H1 (cell line): Measurements from ENCODE around the gene SPEM3. TPM values are rescaled to one million over a fixed set of nuclear protein-coding genes. Genes with fewer than 3 reads are reported as not detected.
A peak's percentile ranks its signal among the peaks of the same experiment; 100 is the strongest.

Experiments used
- CTCF ChIA-PET: fragments of 300-600 bp; sonication (Branson Sonifier 250); formaldehyde crosslinking; loops from one replicate; lab custom pipeline; 2021; ENCODE audit not compliant: partially characterized antibody; lab: Charles Lee
- POLR2A ChIA-PET: fragments of 300-600 bp; sonication (Branson Sonifier 250); formaldehyde crosslinking; loops from one replicate; lab custom pipeline; 2021; ENCODE audit warnings: inconsistent platforms; ENCODE audit not compliant: partially characterized antibody; lab: Charles Lee
- DNase-seq, 2 experiments: peaks; one replicate each; pipeline versions ENCODE4 v3.0.0 to v3.0.0-alpha.2; 2010 to 2022; ENCODE audit warnings: low spot score in 2 of 2, low read depth in 1 of 2, mixed read lengths in 1 of 2
- FAIRE-seq: peaks from 2 replicates; lab custom pipeline; 2011; peaks lifted over from hg19 to GRCh38; lab: Jason Lieb, UNC
- H2AFZ ChIP-seq: 2 replicates; pipeline ENCODE4 v1.8.1; 2012; ENCODE audit warnings: low read length, inconsistent platforms
- H2AK5ac ChIP-seq: 2 replicates; pipeline ENCODE4 v1.6.1; 2013; ENCODE audit warnings: low read depth, low read length
- H2BK120ac ChIP-seq: replicated peaks from 2 replicates; pipeline ENCODE3; 2013; ENCODE audit warnings: low read depth, low read length, inconsistent platforms
- H2BK12ac ChIP-seq: 2 replicates; pipeline ENCODE4 v1.6.1; 2013; ENCODE audit warnings: low read depth, low read length
- H2BK15ac ChIP-seq: 2 replicates; pipeline ENCODE4 v1.6.1; 2013; ENCODE audit warnings: low read length
- H2BK20ac ChIP-seq: 2 replicates; pipeline ENCODE4 v1.6.1; 2013; ENCODE audit warnings: low read length
- H2BK5ac ChIP-seq: 2 replicates; pipeline ENCODE4 v1.6.1; 2013; ENCODE audit warnings: low read depth, low read length
- H3K14ac ChIP-seq: 2 replicates; pipeline ENCODE4 v1.6.1; 2013; ENCODE audit warnings: inconsistent platforms; ENCODE audit not compliant: insufficient read length
- H3K18ac ChIP-seq: 2 replicates; pipeline ENCODE4 v1.6.1; 2013; ENCODE audit warnings: low read length; ENCODE audit errors: extremely low read depth
- H3K23ac ChIP-seq: 2 replicates; pipeline ENCODE4 v1.6.1; 2013; ENCODE audit warnings: inconsistent platforms; ENCODE audit not compliant: insufficient read length
- H3K23me2 ChIP-seq: 2 replicates; pipeline ENCODE4 v1.6.1; 2013; ENCODE audit warnings: low read depth, low read length
- H3K27ac ChIP-seq: 2 replicates; pipeline ENCODE4 v1.6.1; 2011; ENCODE audit warnings: low read depth, low read length, inconsistent platforms
- H3K27me3 ChIP-seq, 4 experiments: replicated peaks in 1 of 4; 1 replicate in 1 of 4; 2 replicates in 3 of 4; pipeline versions ENCODE4 v1.6.1 to v1.8.1; 2011 to 2013; ENCODE audit warnings: low read length in 3 of 4, mild to moderate bottlenecking in 3 of 4, inconsistent platforms in 2 of 4, mixed read lengths in 2 of 4, moderate library complexity in 1 of 4; ENCODE audit not compliant: control insufficient read depth in 3 of 4, insufficient read depth in 3 of 4; ENCODE audit errors: extremely low read depth in 1 of 4
- H3K36me3 ChIP-seq, 4 experiments: 2 replicates each; pipeline versions ENCODE4 v1.6.1 to v1.8.1; 2011 to 2013; ENCODE audit warnings: mild to moderate bottlenecking in 4 of 4, low read length in 3 of 4, moderate library complexity in 2 of 4, control low read depth in 1 of 4, inconsistent platforms in 1 of 4; ENCODE audit not compliant: insufficient read depth in 4 of 4, control insufficient read depth in 2 of 4
- H3K4ac ChIP-seq: replicated peaks from 2 replicates; pipeline ENCODE3; 2013; ENCODE audit warnings: low read length, low read depth, mixed read lengths, inconsistent platforms; ENCODE audit not compliant: insufficient read length
- H3K4me1 ChIP-seq, 4 experiments: replicated peaks in 1 of 4; 1 replicate in 1 of 4; 2 replicates in 3 of 4; pipeline versions ENCODE4 v1.6.1 to v1.8.1; 2011 to 2013; ENCODE audit warnings: low read length in 3 of 4, inconsistent platforms in 2 of 4, mixed read lengths in 1 of 4; ENCODE audit not compliant: insufficient read depth in 4 of 4, control insufficient read depth in 3 of 4
- H3K4me2 ChIP-seq, 2 experiments: 2 replicates each; pipeline versions ENCODE4 v1.6.1 to v1.8.1; 2011 to 2013; ENCODE audit warnings: low read depth in 2 of 2, low read length in 2 of 2, control low read depth in 1 of 2, inconsistent platforms in 1 of 2, mild to moderate bottlenecking in 1 of 2; ENCODE audit not compliant: insufficient read depth in 1 of 2
- H3K4me3 ChIP-seq, 4 experiments: fragments of 200-600, 300-600 bp in 1 of 4; sonication (generic), shearing (Covaris generic), sonication (Bioruptor Twin) in 1 of 4; 2 replicates each; pipeline versions ENCODE4 v1.5.1 to v1.8.1; 2011 to 2016; ENCODE audit warnings: low read length in 4 of 4, low read depth in 3 of 4, control low read depth in 2 of 4, inconsistent platforms in 2 of 4, mild to moderate bottlenecking in 2 of 4, mixed read lengths in 1 of 4, moderate library complexity in 1 of 4; ENCODE audit not compliant: insufficient read depth in 2 of 4; ENCODE audit errors: extremely low read depth in 1 of 4
- H3K56ac ChIP-seq: replicated peaks from 2 replicates; pipeline ENCODE3; 2013; ENCODE audit warnings: low read depth, mild to moderate bottlenecking, mixed read lengths, low read length, inconsistent platforms; ENCODE audit not compliant: insufficient read length
- H3K79me1 ChIP-seq: 2 replicates; pipeline ENCODE4 v1.6.1; 2013; ENCODE audit warnings: low read depth, low read length, control low read depth
- H3K79me2 ChIP-seq, 2 experiments: 2 replicates each; pipeline versions ENCODE4 v1.6.1 to v1.8.1; 2012 to 2013; ENCODE audit warnings: low read length in 2 of 2, mild to moderate bottlenecking in 2 of 2, inconsistent platforms in 1 of 2; ENCODE audit not compliant: insufficient read depth in 2 of 2, control insufficient read depth in 1 of 2
- H3K9ac ChIP-seq, 4 experiments: replicated peaks in 1 of 4; 1 replicate in 1 of 4; 2 replicates in 3 of 4; pipeline versions ENCODE4 v1.6.1 to v1.8.1; 2011 to 2013; ENCODE audit warnings: low read depth in 3 of 4, low read length in 3 of 4, control low read depth in 2 of 4, mild to moderate bottlenecking in 2 of 4, moderate library complexity in 2 of 4, inconsistent platforms in 1 of 4; ENCODE audit errors: extremely low read depth in 1 of 4
- H3K9me3 ChIP-seq, 2 experiments: 2 replicates each; pipeline versions ENCODE4 v1.6.1 to v1.8.1; 2012 to 2013; ENCODE audit warnings: mild to moderate bottlenecking in 2 of 2, moderate library complexity in 2 of 2, control low read depth in 1 of 2, inconsistent platforms in 1 of 2, low read depth in 1 of 2, low read length in 1 of 2, mixed read lengths in 1 of 2; ENCODE audit not compliant: insufficient read depth in 2 of 2
- H4K20me1 ChIP-seq, 2 experiments: replicated peaks in 1 of 2; 2 replicates each; pipeline versions ENCODE3 to v1.8.1; 2011 to 2013; ENCODE audit warnings: inconsistent platforms in 2 of 2, low read length in 2 of 2, mild to moderate bottlenecking in 1 of 2; ENCODE audit not compliant: insufficient read depth in 2 of 2, control insufficient read depth in 1 of 2
- H4K5ac ChIP-seq: 2 replicates; pipeline ENCODE4 v1.6.1; 2013; ENCODE audit warnings: low read length, low read depth, mixed read lengths, inconsistent platforms; ENCODE audit not compliant: insufficient read length
- H4K8ac ChIP-seq: 2 replicates; pipeline ENCODE4 v1.8.0; 2013; ENCODE audit warnings: mild to moderate bottlenecking, moderate library complexity, low read length, inconsistent platforms; ENCODE audit not compliant: insufficient read depth; ENCODE audit errors: extremely low read depth
- H4K91ac ChIP-seq: replicated peaks from 2 replicates; pipeline ENCODE3; 2013; ENCODE audit warnings: low read length, mixed read lengths, inconsistent platforms; ENCODE audit not compliant: insufficient read length
- CHD2 ChIP-seq: IDR thresholded peaks from 2 replicates; pipeline ENCODE4 v1.6.1; 2012; ENCODE audit warnings: low read length, improper control_type of control experiment
- CREB1 ChIP-seq: IDR thresholded peaks from 2 replicates; pipeline ENCODE4 v1.6.1; 2012; ENCODE audit warnings: inconsistent platforms
- KDM4A ChIP-seq: IDR thresholded peaks from one replicate; pipeline ENCODE4 v1.7.1; 2012; ENCODE audit warnings: low read depth, mild to moderate bottlenecking, moderate library complexity, low read length, inconsistent platforms; ENCODE audit not compliant: severe bottlenecking
- RNF2 ChIP-seq: fragments of 200-900, 300-1000 bp; sonication (generic); IDR thresholded peaks from 2 replicates; pipeline ENCODE4 v1.7.1; 2016; ENCODE audit warnings: borderline replicate concordance, low read depth, mild to moderate bottlenecking, antibody characterized with exemption, low read length; ENCODE audit not compliant: poor library complexity, severe bottlenecking; ENCODE audit errors: missing control alignments
- SAP30 ChIP-seq: fragments of 300-600 bp; sonication (generic); IDR thresholded peaks from 2 replicates; pipeline ENCODE4 v1.7.1; 2012; ENCODE audit warnings: low read length, moderate library complexity, mild to moderate bottlenecking, inconsistent platforms; ENCODE audit not compliant: insufficient read depth, insufficient replicate concordance
- SIRT6 ChIP-seq: IDR thresholded peaks from one replicate; pipeline ENCODE4 v1.7.1; 2012; ENCODE audit warnings: low read length, inconsistent platforms
- WGBS, 2 experiments: shearing (Covaris generic) in 1 of 2; methylation state at CpG; one replicate each; pipeline versions ENCODE4 v1.1.6 to v1.1.7; 2013 to 2015; ENCODE audit warnings: low lambda C conversion rate in 2 of 2, mixed read lengths in 2 of 2, inconsistent platforms in 1 of 2, low coverage in 1 of 2, missing lambda C conversion rate in 1 of 2; ENCODE audit not compliant: insufficient replicate concordance in 2 of 2, insufficient coverage in 1 of 2, insufficient read length in 1 of 2; ENCODE audit errors: extremely low coverage in 1 of 2, missing lambda C conversion rate in 1 of 2; 5-methylcytosine and 5-hydroxymethylcytosine counted together
- polyA plus RNA-seq, 7 experiments: library from polyadenylated mRNA; depleted of rRNA in 3 of 7; stranded (reverse) in 5 of 7; unstranded in 2 of 7; fragments of >200 nt in 5 of 7; fragments of 200-250 nt in 2 of 7; gene quantifications; 1 replicate in 5 of 7; 2 replicates in 1 of 7; 4 replicates in 1 of 7; pipeline versions ENCODE4 v1.2.1 to v1.2.3, GENCODE V29; 2011 to 2013; ENCODE audit warnings: missing spikeins in 2 of 7, mixed read lengths in 2 of 7
- total RNA-seq: library from RNA; stranded (reverse); fragmentation: NEBNext Ultra II Directional; extraction: Animal tissue kit (Norgen Biotek cat#: 25700); gene quantifications from 2 replicates; pipeline ENCODE4 v1.2.1, GENCODE V29; 2021
- TF ChIP-seq, protein P1 (sequence below): IDR thresholded peaks from 2 replicates; pipeline ENCODE4 v1.6.1; 2011; ENCODE audit warnings: low read length, improper control_type of control experiment

SPEM3 gene
- total and polyA plus RNA-seq, 2 of the 8 experiments (the other 6 are each of a cell fraction or from before 2014, with no cell fraction given), result 0.02 TPM; not detected in 1

DNA sequence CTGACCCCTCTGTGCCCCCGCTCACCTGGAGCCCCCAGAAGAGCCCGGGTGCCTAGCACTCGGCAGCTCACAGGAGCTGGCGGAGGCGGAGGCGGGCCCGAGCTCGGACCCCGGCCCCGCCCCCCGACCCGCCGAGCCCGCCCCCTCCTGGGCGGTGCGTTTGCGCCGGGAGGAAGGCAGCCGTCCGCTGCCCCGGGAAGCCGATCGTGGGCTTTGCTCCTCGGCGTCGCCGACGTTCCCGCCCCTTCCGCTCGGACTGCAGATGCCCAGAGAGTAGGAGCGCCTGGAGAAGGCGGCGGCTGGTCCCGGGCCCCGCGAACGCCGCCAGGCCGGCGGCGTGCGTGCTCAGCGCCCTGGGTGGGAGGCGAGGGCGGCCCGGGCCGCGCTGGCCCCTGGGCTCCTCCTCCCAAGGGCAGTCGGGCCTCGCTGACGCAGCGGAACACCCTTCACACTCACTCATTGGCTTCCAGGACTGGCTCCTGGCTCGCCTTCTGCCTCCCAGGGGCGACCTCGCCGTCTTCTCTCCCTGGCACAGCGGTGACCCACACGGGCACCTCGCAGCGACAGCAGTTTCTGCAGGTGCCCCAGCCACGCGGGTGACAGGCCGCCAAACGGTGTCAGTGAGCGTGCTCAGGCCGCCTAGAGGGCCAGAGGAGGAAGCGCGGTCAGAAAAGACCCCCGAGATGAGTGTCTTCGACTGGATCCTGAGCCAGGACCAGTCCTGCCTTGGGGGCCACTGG lies 34.0 kb upstream of the SPEM3 start, which contains the start of gene PLSCR3:
PLSCR3 (minus strand) TSS at position 74 of the 740 bp plus-strand sequence. CDS start 415 bp downstream, outside the sequence.
- Histone ChIP-seq H3K27ac (no peak within 1 kb of the TSS), H3K79me1 (no peaks in the 10 kb centered on the region; the same call in 1 of the 2 replicates), H4K91ac (no peak within 1 kb of the TSS), H3K14ac (no peak within 1 kb of the TSS), H4K8ac (no peak within 1 kb of the TSS; the same call in 1 of the 2 replicates), H3K79me2 (no peaks in the 10 kb centered on the region), H3K56ac (peak within 1 kb of the TSS; percentile 54), H2AK5ac (no peak within 1 kb of the TSS), H2BK120ac (no peak within 1 kb of the TSS), H2BK15ac (peak within 1 kb of the TSS; percentile 29; the same call in 1 of the 2 replicates), H3K9me3 (no peaks in the 10 kb centered on the region), H3K27me3 (no peaks in the 10 kb centered on the region), H3K9ac (peak within 1 kb of the TSS in 3 of 4 experiments; percentile 34 to 63 (median 44); a peak in 4 of 7 replicates), H4K5ac (peak within 1 kb of the TSS; percentile 67), H3K4ac (no peak within 1 kb of the TSS), H3K4me3 (peak within 1 kb of the TSS; percentile 69 to 83 (median 72)), H2BK5ac (peak within 1 kb of the TSS; percentile 75; the same call in 1 of the 2 replicates), H3K4me1 (peaks cover 0 to 9% (median 3%) of the 10 kb centered on the region in 4 experiments; a peak in 6 of 7 replicates), H3K18ac (peak within 1 kb of the TSS; percentile 90), H4K20me1 (peaks cover 0 to 8% of the 10 kb centered on the region in 2 experiments), H3K23ac (no peak within 1 kb of the TSS), H3K4me2 (peak within 1 kb of the TSS; percentile 91 to 95), H2BK20ac (no peak within 1 kb of the TSS), H3K23me2 (peaks cover 14% of the 10 kb centered on the region; the same call in 1 of the 2 replicates), H2AFZ (peak within 1 kb of the TSS; percentile 61; the same call in 1 of the 2 replicates), H3K36me3 (peaks cover 0 to 16% (median 7%) of the 10 kb centered on the region in 4 experiments; a peak in 4 of 8 replicates), H2BK12ac (no peak within 1 kb of the TSS)
- ChIA-PET CTCF (interaction anchor here (0.6 to 2.6 kb wide), 10 partner anchors 8 to 288 kb away, joined by 3 to 9 read pairs (median 4); partner anchors contain the start of genes KCTD11, SOX15, SPEM1 and TMEM256), POLR2A (interaction anchor here (0.6 to 4.9 kb wide), 9 partner anchors 8 to 81 kb away, joined by 3 to 29 read pairs (median 4); partner anchors contain the start of genes TMEM102, TMEM256 and TNK1)
- DNase-seq (peak in 1 of 2 experiments; percentile 93), FAIRE-seq (no peak)
- WGBS, 2 experiments, result 2% methylated on average over 44 of the region's 71 CpGs; no CpG with 5 or more reads in 1 of the 2 experiments
- TF ChIP-seq KDM4A (peak; percentile 24), SAP30 (peak; percentile 75), CREB1 (peak; percentile 49; the same call in 1 of the 2 replicates), CHD2 (no peak), SIRT6 (no peak), RNF2 (no peak)
- TF ChIP-seq, protein P1, sequence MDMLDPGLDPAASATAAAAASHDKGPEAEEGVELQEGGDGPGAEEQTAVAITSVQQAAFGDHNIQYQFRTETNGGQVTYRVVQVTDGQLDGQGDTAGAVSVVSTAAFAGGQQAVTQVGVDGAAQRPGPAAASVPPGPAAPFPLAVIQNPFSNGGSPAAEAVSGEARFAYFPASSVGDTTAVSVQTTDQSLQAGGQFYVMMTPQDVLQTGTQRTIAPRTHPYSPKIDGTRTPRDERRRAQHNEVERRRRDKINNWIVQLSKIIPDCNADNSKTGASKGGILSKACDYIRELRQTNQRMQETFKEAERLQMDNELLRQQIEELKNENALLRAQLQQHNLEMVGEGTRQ, result no peak
